GM21576 (cell line): ENCODE results near the gene VWA1.

Source experiments
- ATAC-seq: cut with Tn5 transposase; IDR thresholded peaks from one replicate; pipeline ENCODE4 v1.9.1; 2021; ENCODE audit warnings: mild to moderate bottlenecking, moderate library complexity; ENCODE audit not compliant: unreplicated experiment

The VWA1 gene, protein sequence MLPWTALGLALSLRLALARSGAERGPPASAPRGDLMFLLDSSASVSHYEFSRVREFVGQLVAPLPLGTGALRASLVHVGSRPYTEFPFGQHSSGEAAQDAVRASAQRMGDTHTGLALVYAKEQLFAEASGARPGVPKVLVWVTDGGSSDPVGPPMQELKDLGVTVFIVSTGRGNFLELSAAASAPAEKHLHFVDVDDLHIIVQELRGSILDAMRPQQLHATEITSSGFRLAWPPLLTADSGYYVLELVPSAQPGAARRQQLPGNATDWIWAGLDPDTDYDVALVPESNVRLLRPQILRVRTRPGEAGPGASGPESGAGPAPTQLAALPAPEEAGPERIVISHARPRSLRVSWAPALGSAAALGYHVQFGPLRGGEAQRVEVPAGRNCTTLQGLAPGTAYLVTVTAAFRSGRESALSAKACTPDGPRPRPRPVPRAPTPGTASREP

DNA sequence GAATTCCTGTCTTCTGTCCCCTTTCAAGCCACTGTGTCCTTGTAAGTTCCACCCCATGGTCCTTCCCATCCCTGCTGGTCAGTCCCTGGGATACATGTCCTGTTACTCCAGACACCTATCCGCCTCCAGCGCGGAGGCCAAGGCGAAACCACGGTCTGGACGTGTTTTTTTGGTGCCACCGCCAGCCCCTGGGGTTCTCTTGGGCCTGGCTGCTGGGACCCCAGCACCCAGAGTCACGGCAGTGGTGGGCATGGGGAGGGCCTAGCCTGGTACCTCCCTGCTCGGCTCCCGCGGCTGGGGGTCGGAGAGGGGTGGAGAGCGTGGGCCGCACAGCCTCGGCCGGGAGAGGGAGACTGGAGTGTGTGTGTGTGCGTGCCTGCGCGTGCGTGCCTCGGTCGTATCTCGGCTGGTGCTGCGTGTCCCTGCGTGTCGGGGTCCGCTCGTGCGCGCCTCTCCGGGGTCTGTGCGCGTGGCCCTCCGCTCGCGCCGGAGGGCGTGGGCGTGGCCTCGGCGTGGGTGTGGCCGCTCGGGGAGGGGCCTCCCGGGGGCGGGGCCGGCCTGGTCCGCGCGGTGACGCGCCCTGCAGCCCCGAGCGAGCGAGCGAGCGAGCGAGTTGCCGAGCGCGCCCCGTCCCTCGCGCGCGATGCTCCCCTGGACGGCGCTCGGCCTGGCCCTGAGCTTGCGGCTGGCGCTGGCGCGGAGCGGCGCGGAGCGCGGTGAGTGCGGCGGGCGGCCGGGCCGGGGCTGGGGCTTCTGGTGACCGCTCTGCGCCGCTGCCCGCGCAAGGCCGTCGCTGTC lies at the start of gene VWA1:
Gene VWA1, plus strand, starts transcription at position 585 of the 798 bp plus-strand sequence. Its CDS starts 59 bp downstream, at position 644.
- no peak for ATAC-seq

GRCh38 chr1:1385931-1386330 lies 49.6 kb upstream of the VWA1 start:
- ATAC-seq = no peak

- ATAC-seq = no peak
Observed at GRCh38 chr1:1387098-1388077, 48.1 kb upstream of the VWA1 start.

GRCh38 chr1:1388078-1388472 lies 47.4 kb upstream of the VWA1 start:
- no peak for ATAC-seq

- no peak for ATAC-seq
Observed at GRCh38 chr1:1390675-1391074, 44.8 kb upstream of the VWA1 start.

DNA sequence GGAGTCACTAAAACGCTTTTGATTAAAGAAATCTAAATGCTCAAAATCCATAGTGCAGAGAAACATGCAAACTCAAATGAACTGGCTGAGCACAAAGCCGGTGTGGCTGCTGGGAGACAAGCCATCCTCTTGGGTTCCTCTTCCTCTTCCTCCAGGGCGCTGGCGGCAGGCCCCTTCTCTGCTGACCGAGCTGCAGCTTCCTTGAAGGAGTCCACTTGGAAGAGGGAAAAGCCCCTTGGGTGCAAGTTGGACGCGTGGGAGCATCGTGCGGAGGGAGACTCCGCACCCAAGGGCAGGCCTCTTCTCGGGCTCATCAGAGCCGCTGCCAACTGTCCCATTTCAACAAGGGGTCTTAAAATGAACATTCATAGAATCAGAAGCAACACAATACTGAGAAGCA lies 44.3 kb upstream of the VWA1 start:
- ATAC-seq = no peak

DNA sequence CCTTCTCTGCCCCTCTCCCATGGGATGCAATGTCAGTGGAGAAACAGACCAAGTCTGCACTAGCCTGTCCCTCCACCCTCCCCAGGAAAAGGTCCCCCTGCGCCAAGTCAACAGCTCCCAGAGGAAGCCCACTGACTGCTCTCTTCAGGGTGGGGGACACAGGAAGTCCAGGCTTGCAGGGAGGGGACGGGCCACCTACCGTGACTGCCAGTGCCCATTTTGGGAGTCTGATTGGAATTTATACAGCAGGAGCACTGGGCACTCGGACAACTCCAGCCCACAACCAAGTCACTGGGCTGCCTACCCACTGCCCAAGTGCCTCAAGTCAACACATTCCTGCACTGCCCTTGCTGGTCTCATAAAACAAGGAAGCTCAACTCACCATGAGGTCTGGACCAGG lies 42.5 kb upstream of the VWA1 start:
- ATAC-seq = no peak

- ATAC-seq = no peak
Observed at GRCh38 chr1:1393428-1393827, 42.1 kb upstream of the VWA1 start.

DNA sequence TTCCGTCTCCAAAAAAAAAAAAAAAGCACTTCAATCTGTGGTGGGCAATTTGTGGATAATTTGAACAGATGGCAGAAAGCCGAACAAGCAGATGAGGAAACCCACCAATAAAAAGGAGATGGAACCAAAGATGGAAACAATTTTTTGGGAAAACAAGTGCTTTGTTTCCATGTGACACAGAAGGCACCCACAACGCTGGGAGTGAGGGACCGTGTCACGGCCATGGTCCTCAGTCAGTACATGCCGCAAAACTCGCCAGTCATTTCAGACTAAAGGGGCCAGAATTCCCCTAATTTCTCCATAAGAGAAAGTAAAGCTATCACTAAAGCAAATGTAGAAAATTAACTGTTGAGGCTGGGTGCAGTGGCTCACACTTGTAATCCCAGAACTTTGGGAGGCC lies 41.4 kb upstream of the VWA1 start:
- ATAC-seq = no peak

DNA sequence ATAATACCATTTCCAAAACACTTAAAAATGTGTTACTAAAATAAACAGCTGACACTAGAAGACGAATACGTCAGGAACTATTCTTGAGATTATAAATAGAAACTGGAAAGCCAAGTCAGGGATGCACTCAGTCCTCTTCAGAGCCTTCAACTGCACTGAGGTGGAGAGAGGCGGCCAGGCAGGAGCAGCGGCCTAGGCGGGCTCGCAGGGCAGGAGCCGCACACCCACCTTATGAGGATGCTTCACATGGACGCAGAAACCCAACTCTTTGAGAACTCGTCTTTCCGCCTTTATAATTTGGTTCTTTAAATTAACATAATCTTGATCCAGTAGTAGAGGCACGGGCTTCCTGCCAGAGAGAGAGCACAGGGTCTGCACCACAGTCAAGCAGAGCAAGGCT lies 40.3 kb upstream of the VWA1 start:
- ATAC-seq = no peak

- no peak for ATAC-seq
Observed at GRCh38 chr1:1397839-1398523, 37.5 kb upstream of the VWA1 start.

- ATAC-seq = peak; percentile 8
Observed at GRCh38 chr1:1398677-1399186, 36.8 kb upstream of the VWA1 start.

- ATAC-seq = peak; percentile 91
Observed at GRCh38 chr1:1399187-1399871, 36.2 kb upstream of the VWA1 start, which contains the start of gene CCNL2. Gene CCNL2 (minus strand): TSS chr1:1399335. CDS start chr1:1399306, 29 bp downstream.

GRCh38 chr1:1399872-1400575 lies 35.5 kb upstream of the VWA1 start:
- ATAC-seq = peak; percentile 2

DNA sequence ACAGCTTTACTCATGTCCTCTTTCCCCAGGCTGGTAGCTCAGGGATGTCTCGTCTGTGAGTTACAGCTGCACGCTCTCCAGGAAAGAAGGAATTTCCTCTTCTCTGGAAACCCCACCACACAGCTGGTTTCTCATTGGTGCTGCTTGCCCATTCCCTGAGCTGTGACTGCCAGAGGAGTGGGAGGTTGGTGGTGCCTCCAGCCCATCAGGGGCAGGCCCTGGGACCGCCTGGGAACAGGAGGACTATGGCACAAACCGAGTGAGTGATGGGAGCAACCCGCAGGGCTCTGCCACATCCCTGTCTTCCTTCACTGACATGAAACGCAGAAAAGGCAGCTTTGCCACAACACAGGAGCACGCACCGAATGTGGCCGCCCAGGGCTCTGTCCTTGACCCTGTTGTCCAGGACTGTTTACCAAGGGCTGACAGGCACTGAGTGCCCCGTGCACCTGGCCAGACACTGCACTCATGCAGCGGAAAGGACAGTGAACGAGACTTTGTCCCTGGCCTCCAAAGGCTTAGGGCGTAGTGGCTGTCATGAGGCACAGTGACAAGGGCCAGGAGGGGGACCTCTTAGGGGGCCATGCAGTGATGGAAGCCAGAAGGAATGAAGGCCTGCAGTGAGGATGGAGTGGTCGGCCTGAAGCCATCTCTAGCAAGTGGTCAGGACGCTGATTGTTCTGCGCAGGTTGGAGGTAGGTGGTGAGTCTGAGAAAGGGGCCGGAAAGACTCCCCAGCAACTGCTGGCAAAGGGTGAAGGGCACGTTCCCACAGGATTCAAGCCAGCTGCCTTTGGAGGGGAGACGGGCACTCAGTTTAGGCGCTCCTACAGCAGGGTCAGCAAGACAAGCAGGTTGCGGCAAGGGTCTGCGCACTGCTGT lies 34.7 kb upstream of the VWA1 start:
- ATAC-seq = no peak

- no peak for ATAC-seq
Observed at GRCh38 chr1:1401457-1402010, 34.0 kb upstream of the VWA1 start.

DNA sequence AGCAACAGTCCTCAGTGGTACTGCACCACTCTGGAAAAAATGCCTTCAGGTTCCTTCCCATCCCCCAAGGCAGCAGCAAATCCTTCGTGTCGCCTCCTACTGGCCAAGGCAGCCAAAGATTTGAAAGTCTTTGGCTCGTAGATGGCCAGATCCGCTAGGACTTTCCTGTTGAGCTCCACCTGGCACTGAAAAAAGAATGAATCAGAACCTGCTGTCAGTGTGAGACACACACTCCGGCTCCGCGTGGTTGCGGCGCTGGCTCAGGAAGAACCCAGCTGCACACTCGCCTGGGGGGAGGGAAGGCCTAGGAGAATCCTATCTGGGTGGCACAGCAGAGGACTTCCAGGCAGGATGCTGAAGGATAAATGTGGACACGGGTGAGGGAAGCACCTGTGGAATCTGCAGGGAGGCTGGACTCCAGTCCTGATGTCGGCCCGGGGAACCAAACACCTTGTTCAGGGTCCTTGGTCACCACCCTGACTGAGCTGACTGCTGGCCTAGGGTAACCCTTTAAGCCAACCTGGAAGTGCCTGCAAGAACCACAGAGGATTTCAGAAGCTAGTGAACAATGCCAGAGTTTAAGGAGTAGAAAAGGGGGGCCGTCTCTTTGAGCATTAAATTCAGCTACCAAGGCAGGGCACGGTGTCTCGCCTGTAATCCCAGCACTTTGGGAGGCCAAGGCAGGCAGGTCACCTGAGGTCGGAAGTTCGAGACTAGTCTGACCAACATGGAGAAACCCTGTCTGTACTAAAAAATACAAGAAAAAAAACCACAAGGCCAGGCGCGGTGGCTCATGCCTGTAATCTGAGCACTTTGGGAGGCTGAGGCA lies 33.2 kb upstream of the VWA1 start:
- no peak for ATAC-seq
